CD4-positive, CD25-positive, alpha-beta regulatory T cell (primary cell): Measurements from ENCODE around the gene SNX10. TPM values are rescaled to one million over a fixed set of nuclear protein-coding genes. Genes with fewer than 3 reads are reported as not detected.

Source experiments
- ATAC-seq, 2 donors: fragments of 150-1000 bp; cut with Tn5 transposase; one replicate each; pipeline ENCODE4 v1.10.0; 2021; ENCODE audit warnings: low read depth in 2 of 2, moderate number of reproducible peaks in 2 of 2, moderate library complexity in 1 of 2
- DNase-seq, 3 donors: peaks; one replicate each; pipeline versions ENCODE4 v3.0.0 to v3.0.0-alpha.2; 2012 to 2022; ENCODE audit warnings: mixed read lengths in 1 of 3
- H3K27ac ChIP-seq: one replicate; pipeline ENCODE4 v1.7.0; 2013; ENCODE audit warnings: mild to moderate bottlenecking, low read length; ENCODE audit not compliant: insufficient read depth, poor library complexity, severe bottlenecking
- H3K27me3 ChIP-seq: one replicate; pipeline ENCODE4 v1.7.0; 2013; ENCODE audit warnings: low read length; ENCODE audit not compliant: control insufficient read depth, insufficient read depth
- H3K36me3 ChIP-seq: one replicate; pipeline ENCODE4 v1.7.0; 2013; ENCODE audit warnings: mild to moderate bottlenecking, low read length, moderate library complexity; ENCODE audit not compliant: control insufficient read depth, insufficient read depth
- H3K4me1 ChIP-seq: 2 replicates; pipeline ENCODE4 v1.7.0; 2013; ENCODE audit warnings: mild to moderate bottlenecking, low read length; ENCODE audit not compliant: insufficient read depth, control insufficient read depth, poor library complexity, severe bottlenecking
- H3K4me3 ChIP-seq: one replicate; pipeline ENCODE4 v1.7.0; 2013; ENCODE audit warnings: low read depth, mild to moderate bottlenecking, low read length, moderate library complexity
- H3K9me3 ChIP-seq, 2 experiments: 1 replicate in 1 of 2; 2 replicates in 1 of 2; pipeline ENCODE4 v1.7.0; 2013; ENCODE audit warnings: low read length in 2 of 2, mild to moderate bottlenecking in 1 of 2, moderate library complexity in 1 of 2; ENCODE audit not compliant: control insufficient read depth in 2 of 2
- H3K27ac Mint-ChIP-seq, 3 donors: one replicate each; pipeline ENCODE4 v1.8.0; 2020 to 2022; ENCODE audit warnings: mild to moderate bottlenecking in 3 of 3, mixed read lengths in 3 of 3, moderate library complexity in 2 of 3
- H3K27me3 Mint-ChIP-seq: one replicate; pipeline ENCODE4 v1.8.0; 2022; ENCODE audit warnings: mild to moderate bottlenecking, mixed read lengths
- H3K36me3 Mint-ChIP-seq: one replicate; pipeline ENCODE4 v1.8.0; 2020; ENCODE audit warnings: mixed read lengths
- H3K4me1 Mint-ChIP-seq, 4 donors: one replicate each; pipeline ENCODE4 v1.8.0; 2020 to 2022; ENCODE audit warnings: mixed read lengths in 4 of 4, mild to moderate bottlenecking in 1 of 4
- H3K4me3 Mint-ChIP-seq, 4 donors: one replicate each; pipeline ENCODE4 v1.8.0; 2020 to 2022; ENCODE audit warnings: mild to moderate bottlenecking in 4 of 4, mixed read lengths in 4 of 4, moderate library complexity in 3 of 4
- H3K9me3 Mint-ChIP-seq, 7 donors: one replicate each; pipeline ENCODE4 v1.8.0; 2020 to 2022; ENCODE audit warnings: mixed read lengths in 7 of 7, mild to moderate bottlenecking in 3 of 7, moderate library complexity in 2 of 7
- polyA plus RNA-seq, 4 donors: library from polyadenylated mRNA; unstranded; fragments of 300-500 nt; fragmentation: Illumina TruSeq; gene quantifications; one replicate each; pipeline ENCODE4 v1.2.3, GENCODE V29; 2021
- total RNA-seq: library from RNA; stranded (reverse); gene quantifications from one replicate; pipeline ENCODE4 v1.2.3, GENCODE V29; 2022

Gene SNX10
- total and polyA plus RNA-seq, 5 donors from 2014 or later: 14.4 to 41.5 (median 27.9) TPM

- H3K27me3 ChIP-seq: peaks cover 11% of the 10 kb centered on the region
- peaks cover 14% of the 10 kb centered on the region for H3K36me3 ChIP-seq
- peaks cover 25% of the 10 kb centered on the region for H3K4me1 ChIP-seq
- H3K4me1 Mint-ChIP-seq: peaks cover 1 to 15% (median 7%) of the 10 kb centered on the region in 4 donors
- no peaks in the 10 kb centered on the region for H3K9me3 Mint-ChIP-seq
- H3K4me3 ChIP-seq: no peak overlapping the region
- H3K9me3 ChIP-seq: no peaks in the 10 kb centered on the region
- no peak overlapping the region for H3K27ac ChIP-seq
- peaks cover 19% of the 10 kb centered on the region for H3K27me3 Mint-ChIP-seq
- DNase-seq (no peak), ATAC-seq (no peak)
- H3K4me3 Mint-ChIP-seq: no peak overlapping the region
- H3K36me3 Mint-ChIP-seq: peaks cover 20% of the 10 kb centered on the region
- H3K27ac Mint-ChIP-seq: no peak overlapping the region
Measured at GRCh38 chr7:26372704-26373103, 81.0 kb downstream of the SNX10 start.

- ATAC-seq (no peak), DNase-seq (no peak)
- Mint-ChIP-seq H3K4me1 (peaks cover 1 to 15% (median 4%) of the 10 kb centered on the region in 4 donors), H3K9me3 (no peaks in the 10 kb centered on the region), H3K4me3 (peak overlapping the region in 1 of 4 donors; percentile 2), H3K27me3 (peaks cover 34% of the 10 kb centered on the region), H3K27ac (no peak overlapping the region), H3K36me3 (peaks cover 19% of the 10 kb centered on the region)
- no peak overlapping the region for H3K4me3 ChIP-seq
- no peaks in the 10 kb centered on the region for H3K9me3 ChIP-seq
- peaks cover 11% of the 10 kb centered on the region for H3K27me3 ChIP-seq
- H3K36me3 ChIP-seq: peaks cover 13% of the 10 kb centered on the region
- H3K4me1 ChIP-seq: peaks cover 22% of the 10 kb centered on the region
- H3K27ac ChIP-seq: no peak overlapping the region
Measured at GRCh38 chr7:26374647-26375373, 83.1 kb downstream of the SNX10 start.

- DNase-seq: peak in 1 of 3 donors; percentile 34
- peaks cover 19% of the 10 kb centered on the region for H3K36me3 Mint-ChIP-seq
- peaks cover 0 to 11% (median 3%) of the 10 kb centered on the region in 4 donors for H3K4me1 Mint-ChIP-seq
- Histone ChIP-seq H3K4me1 (peaks cover 21% of the 10 kb centered on the region), H3K27me3 (peaks cover 11% of the 10 kb centered on the region), H3K27ac (no peak overlapping the region), H3K36me3 (peaks cover 13% of the 10 kb centered on the region), H3K4me3 (peak overlapping the region; percentile 43), H3K9me3 (no peaks in the 10 kb centered on the region)
- H3K9me3 Mint-ChIP-seq: no peaks in the 10 kb centered on the region
- peak in 1 of 2 donors; percentile 9 for ATAC-seq
- no peak overlapping the region for H3K27ac Mint-ChIP-seq
- H3K27me3 Mint-ChIP-seq: peaks cover 34% of the 10 kb centered on the region
- peak overlapping the region; percentile 77 to 84 (median 78) for H3K4me3 Mint-ChIP-seq
Measured at GRCh38 chr7:26375726-26376174, 84.1 kb downstream of the SNX10 start.

- peak; percentile 19 for ATAC-seq
- H3K4me3 ChIP-seq: no peak overlapping the region
Measured at GRCh38 chr7:26376175-26376917, 84.7 kb downstream of the SNX10 start.

GRCh38 chr7:26378016-26378415 is 86.4 kb downstream of the SNX10 start:
- H3K27ac Mint-ChIP-seq: no peak overlapping the region
- Histone ChIP-seq H3K9me3 (no peaks in the 10 kb centered on the region), H3K4me3 (no peak overlapping the region), H3K27me3 (peaks cover 11% of the 10 kb centered on the region), H3K36me3 (peaks cover 3% of the 10 kb centered on the region), H3K27ac (no peak overlapping the region), H3K4me1 (peaks cover 21% of the 10 kb centered on the region)
- H3K36me3 Mint-ChIP-seq: peaks cover 9% of the 10 kb centered on the region
- peaks cover 39% of the 10 kb centered on the region for H3K27me3 Mint-ChIP-seq
- ATAC-seq (no peak), DNase-seq (no peak)
- H3K9me3 Mint-ChIP-seq: no peaks in the 10 kb centered on the region
- peaks cover 0 to 11% (median 3%) of the 10 kb centered on the region in 4 donors for H3K4me1 Mint-ChIP-seq
- H3K4me3 Mint-ChIP-seq: peak overlapping the region in 2 of 4 donors; percentile 24 to 79

More at GRCh38 chr7:26376175-26376917, 84.7 kb downstream of the SNX10 start:
- H3K36me3 Mint-ChIP-seq: peaks cover 19% of the 10 kb centered on the region
- H3K27me3 Mint-ChIP-seq: peaks cover 34% of the 10 kb centered on the region
- peaks cover 21% of the 10 kb centered on the region for H3K4me1 ChIP-seq
- peaks cover 11% of the 10 kb centered on the region for H3K27me3 ChIP-seq
- no peak overlapping the region for H3K27ac Mint-ChIP-seq
- H3K4me3 Mint-ChIP-seq: peak overlapping the region; percentile 79 to 94 (median 85)
- no peaks in the 10 kb centered on the region for H3K9me3 Mint-ChIP-seq
- DNase-seq: peak; percentile 16 to 34 (median 17)
- peaks cover 13% of the 10 kb centered on the region for H3K36me3 ChIP-seq
- H3K9me3 ChIP-seq: no peaks in the 10 kb centered on the region
- no peak overlapping the region for H3K27ac ChIP-seq
- peaks cover 0 to 11% (median 3%) of the 10 kb centered on the region in 4 donors for H3K4me1 Mint-ChIP-seq

- Mint-ChIP-seq H3K4me3 (peak overlapping the region in 1 of 4 donors; percentile 58), H3K36me3 (no peaks in the 10 kb centered on the region), H3K27ac (no peak overlapping the region), H3K9me3 (no peaks in the 10 kb centered on the region), H3K27me3 (peaks cover 42% of the 10 kb centered on the region), H3K4me1 (peaks cover 0 to 11% (median 2%) of the 10 kb centered on the region in 4 donors)
- H3K36me3 ChIP-seq: no peaks in the 10 kb centered on the region
- no peaks in the 10 kb centered on the region for H3K9me3 ChIP-seq
- ATAC-seq (no peak), DNase-seq (no peak)
- H3K27me3 ChIP-seq: peaks cover 13% of the 10 kb centered on the region
- no peak overlapping the region for H3K4me3 ChIP-seq
- peaks cover 21% of the 10 kb centered on the region for H3K4me1 ChIP-seq
- H3K27ac ChIP-seq: no peak overlapping the region
Measured at GRCh38 chr7:26379711-26380110, 88.0 kb downstream of the SNX10 start.

GRCh38 chr7:26381476-26382353 is 90.1 kb downstream of the SNX10 start:
- Mint-ChIP-seq H3K9me3 (no peaks in the 10 kb centered on the region), H3K27me3 (peaks cover 39% of the 10 kb centered on the region), H3K4me3 (no peak overlapping the region), H3K27ac (no peak overlapping the region), H3K36me3 (no peaks in the 10 kb centered on the region), H3K4me1 (peaks cover 0 to 7% (median 0%) of the 10 kb centered on the region in 4 donors)
- H3K36me3 ChIP-seq: no peaks in the 10 kb centered on the region
- no peak overlapping the region for H3K4me3 ChIP-seq
- H3K9me3 ChIP-seq: no peaks in the 10 kb centered on the region
- H3K27ac ChIP-seq: no peak overlapping the region
- DNase-seq: no peak
- ATAC-seq: no peak
- H3K4me1 ChIP-seq: peaks cover 8% of the 10 kb centered on the region
- peaks cover 12% of the 10 kb centered on the region for H3K27me3 ChIP-seq
